DMS153 (cell line): ENCODE measurements around the gene KPRP.

Experiments used
- DNase-seq: peaks from one replicate; lab custom pipeline; 2025; lab: John Stamatoyannopoulos, UW

The KPRP gene

GRCh38 chr1:152770411-152770810, 12.6 kb downstream of the KPRP start:
- no peak for DNase-seq

DNA sequence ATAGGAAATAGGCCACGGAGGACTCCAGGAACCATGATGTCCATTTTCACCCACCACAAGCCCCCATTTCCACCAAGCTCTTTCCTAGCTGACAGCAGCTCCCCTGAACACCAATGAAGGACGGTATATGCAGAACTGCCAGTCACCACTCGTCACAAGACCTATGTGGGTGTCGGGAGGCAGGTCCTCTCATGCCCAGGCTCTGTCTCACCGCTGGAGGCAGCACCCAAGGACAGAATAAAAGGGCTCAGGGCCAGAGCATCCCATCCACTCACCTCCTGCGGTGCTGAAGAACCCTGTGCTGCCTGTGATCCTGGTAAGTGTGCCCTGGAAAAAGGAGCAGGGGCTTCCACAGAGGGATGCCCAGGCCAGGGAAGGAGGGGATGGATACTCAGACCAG, 17.1 kb downstream of the KPRP start, which contains the start of gene LCE1F:
Gene LCE1F, plus strand, starts transcription at position 266 of the 400 bp plus-strand sequence. CDS start 1,232 bp downstream, outside the sequence.
- no peak for DNase-seq

GRCh38 chr1:152776361-152776760, 18.5 kb downstream of the KPRP start:
- no peak for DNase-seq

- DNase-seq, result no peak
These were observed 19.8 kb downstream of the KPRP start for GRCh38 chr1:152777510-152778137.

- DNase-seq, result no peak
These were observed 25.3 kb downstream of the KPRP start for GRCh38 chr1:152783095-152783494.

DNA sequence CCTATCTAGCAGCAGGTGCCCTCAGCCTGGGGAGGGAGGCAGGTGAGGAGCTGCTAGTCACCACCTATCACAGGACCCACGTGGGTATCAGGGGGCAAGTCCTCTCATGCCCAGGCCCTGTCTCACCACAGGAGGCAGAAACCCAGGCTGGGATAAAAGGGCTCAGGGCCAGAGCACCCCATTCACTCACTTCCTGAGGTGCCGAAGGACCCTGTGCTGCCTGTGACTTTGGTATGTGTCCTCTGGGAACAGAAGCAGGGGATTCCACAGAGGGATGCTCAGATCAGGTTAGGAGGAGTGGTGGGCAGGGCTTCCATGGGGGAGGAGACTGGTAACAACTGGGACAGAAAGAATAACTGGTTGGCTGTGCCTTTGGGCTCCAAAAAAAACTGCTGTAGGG, 28.3 kb downstream of the KPRP start, which contains the start of gene LCE1E:
Gene LCE1E, plus strand, starts transcription at position 181 of the 400 bp plus-strand sequence. CDS start 1,043 bp downstream, outside the sequence.
- DNase-seq, result peak; percentile 84

- no peak for DNase-seq
These were observed 37.9 kb downstream of the KPRP start for GRCh38 chr1:152795686-152796085.

GRCh38 chr1:152796421-152796820, 38.6 kb downstream of the KPRP start, which contains the start of gene LCE1D:
TSS of gene LCE1D (plus strand) at chr1:152796721. CDS start at chr1:152797795, 1,074 bp downstream.
- no peak for DNase-seq

GRCh38 chr1:152801333-152801732, 43.5 kb downstream of the KPRP start:
- DNase-seq, result no peak

- DNase-seq, result no peak
These were observed 48.8 kb downstream of the KPRP start, which contains the start of gene LCE1C for GRCh38 chr1:152806576-152806975. TSS of gene LCE1C (minus strand) at chr1:152806651. CDS start at chr1:152805478, 1,173 bp downstream.

- DNase-seq, result no peak
These were observed 53.2 kb downstream of the KPRP start for GRCh38 chr1:152811050-152811449.
